ENCODE measurements around the gene KLF13. TPM values are rescaled to one million over a fixed set of nuclear protein-coding genes. Genes with fewer than 3 reads are reported as not detected.

KLF13 gene
- total and polyA plus RNA-seq, 2 experiments from 2014 or later, result 23.5 to 28.6 TPM

- TF ChIP-seq, protein P1, sequence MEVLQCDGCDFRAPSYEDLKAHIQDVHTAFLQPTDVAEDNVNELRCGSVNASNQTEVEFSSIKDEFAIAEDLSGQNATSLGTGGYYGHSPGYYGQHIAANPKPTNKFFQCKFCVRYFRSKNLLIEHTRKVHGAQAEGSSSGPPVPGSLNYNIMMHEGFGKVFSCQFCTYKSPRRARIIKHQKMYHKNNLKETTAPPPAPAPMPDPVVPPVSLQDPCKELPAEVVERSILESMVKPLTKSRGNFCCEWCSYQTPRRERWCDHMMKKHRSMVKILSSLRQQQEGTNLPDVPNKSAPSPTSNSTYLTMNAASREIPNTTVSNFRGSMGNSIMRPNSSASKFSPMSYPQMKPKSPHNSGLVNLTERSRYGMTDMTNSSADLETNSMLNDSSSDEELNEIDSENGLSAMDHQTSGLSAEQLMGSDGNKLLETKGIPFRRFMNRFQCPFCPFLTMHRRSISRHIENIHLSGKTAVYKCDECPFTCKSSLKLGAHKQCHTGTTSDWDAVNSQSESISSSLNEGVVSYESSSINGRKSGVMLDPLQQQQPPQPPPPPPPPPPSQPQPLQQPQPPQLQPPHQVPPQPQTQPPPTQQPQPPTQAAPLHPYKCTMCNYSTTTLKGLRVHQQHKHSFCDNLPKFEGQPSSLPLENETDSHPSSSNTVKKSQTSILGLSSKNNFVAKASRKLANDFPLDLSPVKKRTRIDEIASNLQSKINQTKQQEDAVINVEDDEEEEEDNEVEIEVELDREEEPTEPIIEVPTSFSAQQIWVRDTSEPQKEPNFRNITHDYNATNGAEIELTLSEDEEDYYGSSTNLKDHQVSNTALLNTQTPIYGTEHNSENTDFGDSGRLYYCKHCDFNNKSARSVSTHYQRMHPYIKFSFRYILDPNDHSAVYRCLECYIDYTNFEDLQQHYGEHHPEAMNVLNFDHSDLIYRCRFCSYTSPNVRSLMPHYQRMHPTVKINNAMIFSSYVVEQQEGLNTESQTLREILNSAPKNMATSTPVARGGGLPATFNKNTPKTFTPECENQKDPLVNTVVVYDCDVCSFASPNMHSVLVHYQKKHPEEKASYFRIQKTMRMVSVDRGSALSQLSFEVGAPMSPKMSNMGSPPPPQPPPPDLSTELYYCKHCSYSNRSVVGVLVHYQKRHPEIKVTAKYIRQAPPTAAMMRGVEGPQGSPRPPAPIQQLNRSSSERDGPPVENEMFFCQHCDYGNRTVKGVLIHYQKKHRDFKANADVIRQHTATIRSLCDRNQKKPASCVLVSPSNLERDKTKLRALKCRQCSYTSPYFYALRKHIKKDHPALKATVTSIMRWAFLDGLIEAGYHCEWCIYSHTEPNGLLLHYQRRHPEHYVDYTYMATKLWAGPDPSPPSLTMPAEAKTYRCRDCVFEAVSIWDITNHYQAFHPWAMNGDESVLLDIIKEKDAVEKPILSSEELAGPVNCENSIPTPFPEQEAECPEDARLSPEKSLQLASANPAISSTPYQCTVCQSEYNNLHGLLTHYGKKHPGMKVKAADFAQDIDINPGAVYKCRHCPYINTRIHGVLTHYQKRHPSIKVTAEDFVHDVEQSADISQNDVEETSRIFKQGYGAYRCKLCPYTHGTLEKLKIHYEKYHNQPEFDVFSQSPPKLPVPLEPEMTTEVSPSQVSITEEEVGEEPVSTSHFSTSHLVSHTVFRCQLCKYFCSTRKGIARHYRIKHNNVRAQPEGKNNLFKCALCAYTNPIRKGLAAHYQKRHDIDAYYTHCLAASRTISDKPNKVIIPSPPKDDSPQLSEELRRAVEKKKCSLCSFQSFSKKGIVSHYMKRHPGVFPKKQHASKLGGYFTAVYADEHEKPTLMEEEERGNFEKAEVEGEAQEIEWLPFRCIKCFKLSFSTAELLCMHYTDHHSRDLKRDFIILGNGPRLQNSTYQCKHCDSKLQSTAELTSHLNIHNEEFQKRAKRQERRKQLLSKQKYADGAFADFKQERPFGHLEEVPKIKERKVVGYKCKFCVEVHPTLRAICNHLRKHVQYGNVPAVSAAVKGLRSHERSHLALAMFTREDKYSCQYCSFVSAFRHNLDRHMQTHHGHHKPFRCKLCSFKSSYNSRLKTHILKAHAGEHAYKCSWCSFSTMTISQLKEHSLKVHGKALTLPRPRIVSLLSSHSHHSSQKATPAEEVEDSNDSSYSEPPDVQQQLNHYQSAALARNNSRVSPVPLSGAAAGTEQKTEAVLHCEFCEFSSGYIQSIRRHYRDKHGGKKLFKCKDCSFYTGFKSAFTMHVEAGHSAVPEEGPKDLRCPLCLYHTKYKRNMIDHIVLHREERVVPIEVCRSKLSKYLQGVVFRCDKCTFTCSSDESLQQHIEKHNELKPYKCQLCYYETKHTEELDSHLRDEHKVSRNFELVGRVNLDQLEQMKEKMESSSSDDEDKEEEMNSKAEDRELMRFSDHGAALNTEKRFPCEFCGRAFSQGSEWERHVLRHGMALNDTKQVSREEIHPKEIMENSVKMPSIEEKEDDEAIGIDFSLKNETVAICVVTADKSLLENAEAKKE (CRISPR knock-in tag; IDR thresholded peaks at IDR 0.05), result no peak
- TF ChIP-seq EZH2phosphoT487 (IDR thresholded peaks at IDR 0.05; ENCODE audit: unreplicated experiment), result no peak
Observed at GRCh38 chr15:31293655-31294054, 33.0 kb upstream of the KLF13 start (continued).

- H3K36me3 Mint-ChIP-seq (ENCODE audit: low read depth), result no peaks in the 10 kb centered on the region
- no peak overlapping the region for H3K4me3 Mint-ChIP-seq
- H3K27me3 ChIP-seq (ENCODE audit: insufficient read depth), result no peaks in the 10 kb centered on the region
- no peak overlapping the region for H2AFZ ChIP-seq
- H3K4me1 ChIP-seq (ENCODE audit: insufficient read depth), result peaks cover 7% of the 10 kb centered on the region
- no peaks in the 10 kb centered on the region for H3F3A ChIP-seq (replicated peaks; ENCODE audit: low read depth)
- no peak overlapping the region for H3K27ac Mint-ChIP-seq
- peaks cover 20% of the 10 kb centered on the region for H3K4me1 Mint-ChIP-seq
- TF ChIP-seq JUNB (IDR thresholded peaks at IDR 0.05; ENCODE audit: unreplicated experiment) (no peak), ZNF114 (CRISPR knock-in tag; IDR thresholded peaks at IDR 0.05) (no peak), ZNF331 (CRISPR knock-in tag; IDR thresholded peaks at IDR 0.05; ENCODE audit: low read depth) (no peak), POLR2AphosphoS5 (IDR thresholded peaks at IDR 0.05; ENCODE audit: low read depth) (no peak)
- TF ChIP-seq, protein P2, sequence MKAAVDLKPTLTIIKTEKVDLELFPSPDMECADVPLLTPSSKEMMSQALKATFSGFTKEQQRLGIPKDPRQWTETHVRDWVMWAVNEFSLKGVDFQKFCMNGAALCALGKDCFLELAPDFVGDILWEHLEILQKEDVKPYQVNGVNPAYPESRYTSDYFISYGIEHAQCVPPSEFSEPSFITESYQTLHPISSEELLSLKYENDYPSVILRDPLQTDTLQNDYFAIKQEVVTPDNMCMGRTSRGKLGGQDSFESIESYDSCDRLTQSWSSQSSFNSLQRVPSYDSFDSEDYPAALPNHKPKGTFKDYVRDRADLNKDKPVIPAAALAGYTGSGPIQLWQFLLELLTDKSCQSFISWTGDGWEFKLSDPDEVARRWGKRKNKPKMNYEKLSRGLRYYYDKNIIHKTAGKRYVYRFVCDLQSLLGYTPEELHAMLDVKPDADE (IDR thresholded peaks at IDR 0.05), result no peak
- no peak overlapping the region for H3K27ac ChIP-seq (ENCODE audit: low read depth)
- H4K20me1 ChIP-seq (replicated peaks; ENCODE audit: insufficient read depth), result no peaks in the 10 kb centered on the region
- no peaks in the 10 kb centered on the region for H3K36me3 ChIP-seq (ENCODE audit: insufficient read depth)
- no peak for ATAC-seq
- no peak overlapping the region for H3K4me3 ChIP-seq
- no peaks in the 10 kb centered on the region for H3K9me3 Mint-ChIP-seq
- no peaks in the 10 kb centered on the region for H3K9me2 ChIP-seq (ENCODE audit: insufficient read depth)
- H3K27me3 Mint-ChIP-seq (ENCODE audit: insufficient read depth, low read depth, poor library complexity), result peaks cover 2% of the 10 kb centered on the region
- H3K4me2 ChIP-seq, result no peak overlapping the region
- no peak for DNase-seq (ENCODE audit: low spot score)
- no peaks in the 10 kb centered on the region for H3K79me2 ChIP-seq (replicated peaks; ENCODE audit: insufficient read depth)
Observed at GRCh38 chr15:31294067-31294466, 32.6 kb upstream of the KLF13 start.
